ENCODE results near the gene MAP3K5. TPM values are rescaled to one million over a fixed set of nuclear protein-coding genes. Genes with fewer than 3 reads are reported as not detected.

MAP3K5 gene
- total and polyA plus RNA-seq, 2 donors (not counting 3 experiments of a cell fraction or from before 2014, with no cell fraction given), result 1.5 to 7.0 TPM

GRCh38 chr6:136598048-136598447, 194.2 kb downstream of the MAP3K5 start:
- POLR2A ChIA-PET, result no interaction called here

GRCh38 chr6:136594671-136595070, 197.6 kb downstream of the MAP3K5 start:
- no peaks in the 10 kb centered on the region for H3K9me1 ChIP-seq (replicated peaks; ENCODE audit: control insufficient read depth, extremely low read depth, insufficient read depth, low read length)
- no TSS peak for BruUV-seq (replicated peaks)
- POLR2A ChIA-PET, result no interaction called here
- peak overlapping the region in 1 of 3 experiments; percentile 31 for H3K4me3 ChIP-seq (replicated peaks in 1 of 3; ENCODE audit: insufficient read depth in 1 of 3, low read depth in 1 of 3, low read length in 3 of 3)
- H3K4me1 ChIP-seq (ENCODE audit: control insufficient read depth, extremely low read depth, insufficient read depth, low read length), result peaks cover 20% of the 10 kb centered on the region
- H3K9ac ChIP-seq (replicated peaks; ENCODE audit: extremely low read depth, insufficient read depth, low read length), result peak overlapping the region; percentile 58
- H3K27ac ChIP-seq (ENCODE audit: insufficient read depth, low read depth, low read length), result peak overlapping the region; percentile 88
- FAIRE-seq (no peak), DNase-seq (ENCODE audit: low read depth, low spot score) (no peak)
- no peaks in the 10 kb centered on the region for H3K27me3 ChIP-seq (ENCODE audit: control insufficient read depth in 2 of 2, insufficient read depth in 2 of 2, low read length in 2 of 2)
- no peaks in the 10 kb centered on the region for H3K79me2 ChIP-seq (ENCODE audit: control insufficient read depth, insufficient read depth, low read length)
- no peak for TF ChIP-seq EZH2 (IDR thresholded peaks at IDR 0.05; ENCODE audit: borderline replicate concordance, low read depth, low read length, severe bottlenecking)
- TF ChIP-seq JUN (IDR thresholded peaks at IDR 0.05; ENCODE audit: borderline replicate concordance, insufficient read depth, insufficient read length, low read depth), result no peak
- TF ChIP-seq POLR2AphosphoS5 (IDR thresholded peaks at IDR 0.05; ENCODE audit: insufficient read depth, low read depth, low read length), result no peak
- TF ChIP-seq CTCF (IDR thresholded peaks at IDR 0.05; ENCODE audit: extremely low read depth in 1 of 2, insufficient read depth in 1 of 2, low read depth in 1 of 2, low read length in 2 of 2), result no peak
- no peak for TF ChIP-seq MYC (IDR thresholded peaks at IDR 0.05; ENCODE audit: low read depth, low read length)
- TF ChIP-seq FOS (IDR thresholded peaks at IDR 0.05; ENCODE audit: borderline replicate concordance, insufficient read depth, low read length), result no peak
- no peak for TF ChIP-seq POLR2A (IDR thresholded peaks at IDR 0.05; ENCODE audit: low read depth, low read length)
- TF ChIP-seq GATA2 (IDR thresholded peaks at IDR 0.05; ENCODE audit: insufficient read depth, insufficient read length, low read depth, low read length), result no peak
- TF ChIP-seq MAX (IDR thresholded peaks at IDR 0.05; ENCODE audit: insufficient read depth, insufficient read length), result no peak
- peak overlapping the region; percentile 81 for H3K4me2 ChIP-seq (ENCODE audit: insufficient read depth, low read length)
- no peak overlapping the region for H2AFZ ChIP-seq (ENCODE audit: low read depth, low read length)
- CTCF ChIA-PET, result interaction anchor here (1.1 to 2.2 kb wide), 4 partner anchors 12 to 198 kb away, joined by 3 to 32 read pairs (median 9); partner anchors contain the start of gene MAP3K5
- peaks cover 0 to 2% of the 10 kb centered on the region in 2 experiments for H3K36me3 ChIP-seq (ENCODE audit: control insufficient read depth in 2 of 2, extremely low read depth in 1 of 2, insufficient read depth in 2 of 2, low read length in 2 of 2)
- no peaks in the 10 kb centered on the region for H3K9me3 ChIP-seq (replicated peaks; ENCODE audit: control insufficient read depth, insufficient read depth, low read length)
- dilution Hi-C loops (cut with MboI; ENCODE audit: extremely low pct_ligation_motif_present, low sequenced_read_pairs) (no loop called here), intact Hi-C loops (cut with micrococcal nuclease) (loop anchor here (1.0 kb wide), 2 partner anchors 16 to 199 kb away; no protein-coding TSS in a partner anchor)
- H4K20me1 ChIP-seq (replicated peaks; ENCODE audit: control insufficient read depth, extremely low read depth, insufficient read depth, low read length), result no peaks in the 10 kb centered on the region

More at GRCh38 chr6:136598048-136598447, 194.2 kb downstream of the MAP3K5 start:
- H4K20me1 ChIP-seq (replicated peaks; ENCODE audit: control insufficient read depth, extremely low read depth, insufficient read depth, low read length), result no peaks in the 10 kb centered on the region
- H3K9ac ChIP-seq (replicated peaks; ENCODE audit: extremely low read depth, insufficient read depth, low read length), result no peak overlapping the region
- no peaks in the 10 kb centered on the region for H3K9me1 ChIP-seq (replicated peaks; ENCODE audit: control insufficient read depth, extremely low read depth, insufficient read depth, low read length)
- H3K9me3 ChIP-seq (replicated peaks; ENCODE audit: control insufficient read depth, insufficient read depth, low read length), result no peaks in the 10 kb centered on the region
- H3K4me1 ChIP-seq (ENCODE audit: control insufficient read depth, extremely low read depth, insufficient read depth, low read length), result peaks cover 16% of the 10 kb centered on the region
- H3K4me3 ChIP-seq (replicated peaks in 1 of 3; ENCODE audit: insufficient read depth in 1 of 3, low read depth in 1 of 3, low read length in 3 of 3), result no peak overlapping the region
- FAIRE-seq (no peak), DNase-seq (ENCODE audit: low read depth, low spot score) (no peak)
- H3K36me3 ChIP-seq (ENCODE audit: control insufficient read depth in 2 of 2, extremely low read depth in 1 of 2, insufficient read depth in 2 of 2, low read length in 2 of 2), result no peaks in the 10 kb centered on the region
- no peak overlapping the region for H2AFZ ChIP-seq (ENCODE audit: low read depth, low read length)
- dilution Hi-C loops (cut with MboI; ENCODE audit: extremely low pct_ligation_motif_present, low sequenced_read_pairs), result no loop called here
- intact Hi-C loops (cut with micrococcal nuclease), result no loop called here
- no peak overlapping the region for H3K4me2 ChIP-seq (ENCODE audit: insufficient read depth, low read length)
- no peak overlapping the region for H3K27ac ChIP-seq (ENCODE audit: insufficient read depth, low read depth, low read length)
- BruUV-seq (replicated peaks), result no TSS peak
- H3K27me3 ChIP-seq (ENCODE audit: control insufficient read depth in 2 of 2, insufficient read depth in 2 of 2, low read length in 2 of 2), result no peaks in the 10 kb centered on the region
- no peak for TF ChIP-seq GATA2 (IDR thresholded peaks at IDR 0.05; ENCODE audit: insufficient read depth, insufficient read length, low read depth, low read length)
- no peak for TF ChIP-seq FOS (IDR thresholded peaks at IDR 0.05; ENCODE audit: borderline replicate concordance, insufficient read depth, low read length)
- no peak for TF ChIP-seq JUN (IDR thresholded peaks at IDR 0.05; ENCODE audit: borderline replicate concordance, insufficient read depth, insufficient read length, low read depth)
- no peak for TF ChIP-seq EZH2 (IDR thresholded peaks at IDR 0.05; ENCODE audit: borderline replicate concordance, low read depth, low read length, severe bottlenecking)
- H3K79me2 ChIP-seq (ENCODE audit: control insufficient read depth, insufficient read depth, low read length), result no peaks in the 10 kb centered on the region
- CTCF ChIA-PET, result no interaction called here

Data from endothelial cell of umbilical vein (primary cell).